Measurements from ENCODE around the gene DRGX. TPM values are rescaled to one million over a fixed set of nuclear protein-coding genes. Genes with fewer than 3 reads are reported as not detected.

DRGX gene
- total RNA-seq, 1 donor from 2014 or later, result 0.19 TPM

GRCh38 chr10:49335364-49335972, 60.4 kb downstream of the DRGX start:
- Mint-ChIP-seq H3K27ac (ENCODE audit: unreplicated experiment) (no peak overlapping the region), H3K4me3 (no peak overlapping the region), H3K4me1 (peaks cover 9% of the 10 kb centered on the region), H3K9me3 (peaks cover 16% of the 10 kb centered on the region), H3K36me3 (ENCODE audit: low read depth) (peaks cover 5% of the 10 kb centered on the region), H3K27me3 (ENCODE audit: low read depth) (peaks cover 3% of the 10 kb centered on the region)
- no peak for TF ChIP-seq CTCF (conservative IDR thresholded peaks at IDR 0.05)
- DNase-seq (ENCODE audit: low read depth, low spot score), result no peak

GRCh38 chr10:49334964-49335363, 60.9 kb downstream of the DRGX start:
- Mint-ChIP-seq H3K27me3 (ENCODE audit: low read depth) (peaks cover 3% of the 10 kb centered on the region), H3K9me3 (peaks cover 14% of the 10 kb centered on the region), H3K27ac (ENCODE audit: unreplicated experiment) (no peak overlapping the region), H3K4me3 (no peak overlapping the region), H3K4me1 (peaks cover 9% of the 10 kb centered on the region), H3K36me3 (ENCODE audit: low read depth) (peaks cover 5% of the 10 kb centered on the region)
- no peak for DNase-seq (ENCODE audit: low read depth, low spot score)
- TF ChIP-seq CTCF (conservative IDR thresholded peaks at IDR 0.05), result no peak

GRCh38 chr10:49333192-49333591, 62.7 kb downstream of the DRGX start:
- TF ChIP-seq CTCF (conservative IDR thresholded peaks at IDR 0.05), result no peak
- Mint-ChIP-seq H3K36me3 (ENCODE audit: low read depth) (peaks cover 5% of the 10 kb centered on the region), H3K27ac (ENCODE audit: unreplicated experiment) (no peak overlapping the region), H3K4me1 (peaks cover 9% of the 10 kb centered on the region), H3K4me3 (no peak overlapping the region), H3K27me3 (ENCODE audit: low read depth) (peaks cover 8% of the 10 kb centered on the region), H3K9me3 (peaks cover 14% of the 10 kb centered on the region)
- DNase-seq (ENCODE audit: low read depth, low spot score), result no peak

- H3K4me1 Mint-ChIP-seq, result peaks cover 9% of the 10 kb centered on the region
- TF ChIP-seq CTCF (conservative IDR thresholded peaks at IDR 0.05), result no peak
- no peak overlapping the region for H3K4me3 Mint-ChIP-seq
- peaks cover 14% of the 10 kb centered on the region for H3K9me3 Mint-ChIP-seq
- H3K27me3 Mint-ChIP-seq (ENCODE audit: low read depth), result peaks cover 8% of the 10 kb centered on the region
- H3K36me3 Mint-ChIP-seq (ENCODE audit: low read depth), result peaks cover 5% of the 10 kb centered on the region
- H3K27ac Mint-ChIP-seq (ENCODE audit: unreplicated experiment), result no peak overlapping the region
- DNase-seq (ENCODE audit: low read depth, low spot score), result no peak
Measured at GRCh38 chr10:49332768-49333167, 63.1 kb downstream of the DRGX start.

- Mint-ChIP-seq H3K36me3 (ENCODE audit: low read depth) (peaks cover 5% of the 10 kb centered on the region), H3K9me3 (peaks cover 14% of the 10 kb centered on the region), H3K4me1 (peaks cover 9% of the 10 kb centered on the region), H3K27ac (ENCODE audit: unreplicated experiment) (no peak overlapping the region), H3K27me3 (ENCODE audit: low read depth) (peaks cover 8% of the 10 kb centered on the region), H3K4me3 (no peak overlapping the region)
- no peak for DNase-seq (ENCODE audit: low read depth, low spot score)
- no peak for TF ChIP-seq CTCF (conservative IDR thresholded peaks at IDR 0.05)
Measured at GRCh38 chr10:49332333-49332732, 63.6 kb downstream of the DRGX start.

Measured in neural crest cell (in vitro differentiated cells).